ENCODE measurements around the gene PYCARD.
"Not testable (repeated sequence)": the region's sequence is repeated elsewhere in the genome, so short reads cannot be mapped to it uniquely, and the experiment has no call there.

Gene PYCARD

GRCh38 chr16:31190818-31191444, 11.6 kb downstream of the PYCARD start:
- DNase-seq (ENCODE audit: low spot score), result no peak

GRCh38 chr16:31190061-31190460, 12.5 kb downstream of the PYCARD start:
- DNase-seq (ENCODE audit: low spot score), result no peak

DNA sequence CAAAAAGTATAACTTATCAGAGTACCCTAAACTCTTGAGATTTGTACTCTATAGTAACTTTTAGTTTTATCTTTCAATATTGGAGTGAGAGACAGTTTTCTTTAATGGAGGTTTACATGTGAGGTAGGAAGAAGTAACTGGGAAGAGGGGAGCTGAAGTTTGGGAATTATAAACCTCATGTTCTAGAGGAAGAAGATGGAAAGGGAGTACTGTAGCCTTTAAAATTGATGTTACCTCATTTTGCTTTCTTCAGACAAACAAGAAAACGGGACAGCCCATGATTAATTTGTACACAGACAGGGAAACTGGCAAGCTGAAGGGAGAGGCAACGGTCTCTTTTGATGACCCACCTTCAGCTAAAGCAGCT, 13.2 kb downstream of the PYCARD start:
- DNase-seq (ENCODE audit: low spot score), result no peak

GRCh38 chr16:31188450-31189411, 13.8 kb downstream of the PYCARD start:
- no peak for DNase-seq (ENCODE audit: low spot score)

- no peak for DNase-seq (ENCODE audit: low spot score)
Observed at GRCh38 chr16:31187808-31188189, 14.8 kb downstream of the PYCARD start.

DNA sequence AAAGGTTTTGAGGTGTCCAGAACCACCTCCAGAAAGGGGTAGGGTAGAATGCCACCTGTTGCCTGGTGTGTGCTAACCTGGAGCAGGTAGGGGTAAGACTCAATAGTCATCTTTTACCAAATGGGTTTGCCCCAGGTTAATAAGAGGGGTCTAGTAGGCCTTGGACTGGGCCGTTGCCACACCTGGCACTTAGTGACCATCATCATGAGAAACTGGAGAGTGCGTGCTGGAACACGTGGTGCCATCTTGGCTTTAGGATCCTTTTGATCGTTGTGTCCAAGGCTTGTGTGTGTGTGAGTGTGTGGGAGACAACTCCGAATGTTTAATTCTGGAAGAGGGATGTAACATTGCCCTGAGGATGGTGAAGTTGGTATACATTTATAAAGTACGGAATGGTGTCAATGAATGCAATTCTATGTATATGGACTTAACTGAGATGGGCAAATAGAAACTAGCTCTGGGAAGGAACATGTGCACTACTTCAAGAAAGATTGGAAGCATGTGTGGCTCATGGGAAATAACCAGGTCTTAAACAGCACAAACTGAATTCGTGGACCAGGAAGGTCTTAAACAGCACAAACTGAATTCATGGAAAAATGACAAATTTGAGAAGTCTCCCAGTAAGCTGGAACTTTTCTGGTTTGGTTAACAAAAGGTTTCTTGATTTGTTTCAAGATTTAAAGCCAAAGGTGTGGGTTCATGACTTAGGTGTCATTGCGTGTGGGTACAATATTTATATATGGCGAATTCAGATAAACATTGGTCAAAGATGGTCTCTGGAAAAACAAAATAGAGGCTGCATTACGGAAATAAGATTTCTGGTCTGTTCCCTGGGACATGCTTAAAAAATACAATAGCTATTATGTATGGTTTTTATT, 15.4 kb downstream of the PYCARD start:
- no peak for DNase-seq (ENCODE audit: low spot score)

GRCh38 chr16:31186176-31186575, 16.4 kb downstream of the PYCARD start:
- DNase-seq (ENCODE audit: low spot score), result no peak

DNA sequence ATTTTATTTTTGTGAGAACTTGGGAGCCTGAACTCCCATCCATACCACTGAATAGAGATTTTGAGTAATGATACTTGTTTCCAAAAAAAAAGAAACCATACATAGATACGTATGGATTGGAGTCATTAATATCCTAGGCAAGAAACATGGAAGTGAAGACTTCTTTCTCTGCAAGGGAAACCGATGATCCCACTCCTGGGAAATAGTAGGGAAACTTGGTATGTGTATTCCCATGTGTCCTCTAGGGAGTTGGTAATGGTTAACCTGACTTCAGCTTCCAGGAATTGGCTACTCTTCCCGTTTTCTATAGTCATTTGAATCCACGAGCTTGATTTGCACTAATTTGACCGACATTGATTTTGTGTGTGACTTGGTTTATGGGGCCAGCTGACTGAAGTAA, 17.2 kb downstream of the PYCARD start:
- DNase-seq (ENCODE audit: low spot score), result no peak

DNA sequence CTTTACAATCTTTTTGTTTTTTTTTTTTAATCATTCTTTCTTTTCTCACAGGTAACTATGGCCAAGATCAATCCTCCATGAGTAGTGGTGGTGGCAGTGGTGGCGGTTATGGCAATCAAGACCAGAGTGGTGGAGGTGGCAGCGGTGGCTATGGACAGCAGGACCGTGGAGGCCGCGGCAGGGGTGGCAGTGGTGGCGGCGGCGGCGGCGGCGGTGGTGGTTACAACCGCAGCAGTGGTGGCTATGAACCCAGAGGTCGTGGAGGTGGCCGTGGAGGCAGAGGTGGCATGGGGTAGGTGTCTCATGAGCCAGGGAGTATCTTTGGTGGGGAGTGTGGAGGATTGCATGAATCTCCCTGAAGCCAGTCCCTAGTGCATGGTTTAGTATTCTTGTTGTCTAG, 17.7 kb downstream of the PYCARD start:
- DNase-seq (ENCODE audit: low spot score), result no peak

GRCh38 chr16:31183432-31184428, 18.8 kb downstream of the PYCARD start:
- DNase-seq (ENCODE audit: low spot score), result no peak

DNA sequence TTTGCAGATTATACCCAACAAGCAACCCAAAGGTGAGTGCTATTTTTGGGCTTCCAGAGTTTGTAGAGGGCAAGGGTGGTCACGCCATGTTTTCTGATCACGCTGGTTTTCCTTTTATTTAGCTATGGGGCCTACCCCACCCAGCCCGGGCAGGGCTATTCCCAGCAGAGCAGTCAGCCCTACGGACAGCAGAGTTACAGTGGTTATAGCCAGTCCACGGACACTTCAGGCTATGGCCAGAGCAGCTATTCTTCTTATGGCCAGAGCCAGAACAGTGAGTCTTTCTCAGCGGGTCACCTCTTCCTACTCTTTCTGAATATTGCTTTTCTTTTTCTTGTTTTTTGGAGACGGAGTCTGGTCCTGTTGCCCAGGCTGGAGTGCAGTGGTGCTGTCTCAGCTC, 20.2 kb downstream of the PYCARD start:
- no peak for DNase-seq (ENCODE audit: low spot score)

DNA sequence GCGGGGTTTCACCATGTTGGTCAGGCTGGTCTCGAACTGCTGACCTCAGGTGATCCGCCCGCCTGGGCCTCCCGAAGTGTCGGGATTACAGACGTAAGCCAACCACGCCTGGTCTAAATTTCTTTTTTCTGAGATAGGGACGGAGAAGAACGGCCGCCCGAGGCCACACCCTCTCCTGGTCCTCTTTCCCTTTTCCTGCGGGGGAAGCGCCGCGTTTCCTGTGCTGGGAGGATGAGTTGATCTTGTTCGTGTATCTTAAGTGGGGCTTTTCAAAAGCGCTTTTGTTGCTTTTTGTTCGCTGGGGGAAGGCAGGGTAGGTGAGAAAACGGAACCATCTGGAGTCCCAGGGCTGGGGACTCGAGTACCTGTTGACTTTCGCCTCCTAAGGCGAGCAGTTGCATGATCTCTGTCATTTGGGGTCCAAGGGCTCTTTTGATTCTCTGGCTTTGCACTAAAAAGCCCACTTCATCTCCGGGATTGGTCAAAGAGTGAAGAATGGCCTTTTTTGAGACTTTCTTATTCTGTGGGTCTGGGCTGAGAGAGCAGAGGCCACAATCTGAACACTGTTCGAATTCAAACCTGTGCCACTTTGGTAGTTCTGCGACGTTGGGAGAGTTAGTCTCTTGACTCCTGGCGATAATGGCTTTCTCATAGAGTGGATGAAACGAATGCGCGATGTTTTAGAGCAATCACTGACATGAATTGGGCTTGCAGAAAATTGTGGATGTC, 21.3 kb downstream of the PYCARD start:
- DNase-seq (ENCODE audit: low spot score), result no peak

GRCh38 chr16:31179747-31180459, 22.7 kb downstream of the PYCARD start, which contains the start of gene FUS:
FUS (plus strand) TSS chr16:31180139; CDS start chr16:31180215, 76 bp downstream.
- peak; percentile 89 for DNase-seq (ENCODE audit: low spot score)

- no peak for DNase-seq (ENCODE audit: low spot score)
Observed at GRCh38 chr16:31179219-31179746, 23.3 kb downstream of the PYCARD start.

GRCh38 chr16:31177136-31177535, 25.4 kb downstream of the PYCARD start:
- peak; percentile 36 for DNase-seq (ENCODE audit: low spot score)

DNA sequence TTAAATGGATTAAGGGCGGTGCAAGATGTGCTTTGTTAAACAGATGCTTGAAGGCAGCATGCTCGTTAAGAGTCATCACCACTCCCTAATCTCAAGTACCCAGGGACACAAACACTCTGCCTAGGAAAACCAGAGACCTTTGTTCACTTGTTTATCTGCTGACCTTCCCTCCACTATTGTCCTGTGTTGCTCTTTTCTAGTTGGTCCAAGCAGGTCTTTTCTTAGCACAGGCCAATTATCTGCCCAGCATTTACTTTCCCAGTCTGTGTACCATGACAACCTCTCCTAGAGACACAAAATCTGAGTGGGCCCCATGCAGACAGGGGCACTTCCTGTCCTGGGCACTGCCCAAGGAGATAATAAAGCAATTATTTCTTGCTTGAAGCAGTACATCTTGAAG, 32.5 kb downstream of the PYCARD start:
- not testable (repeated sequence) for DNase-seq (ENCODE audit: low spot score)

GRCh38 chr16:31168848-31169247, 33.7 kb downstream of the PYCARD start:
- no peak for DNase-seq (ENCODE audit: low spot score)

DNA sequence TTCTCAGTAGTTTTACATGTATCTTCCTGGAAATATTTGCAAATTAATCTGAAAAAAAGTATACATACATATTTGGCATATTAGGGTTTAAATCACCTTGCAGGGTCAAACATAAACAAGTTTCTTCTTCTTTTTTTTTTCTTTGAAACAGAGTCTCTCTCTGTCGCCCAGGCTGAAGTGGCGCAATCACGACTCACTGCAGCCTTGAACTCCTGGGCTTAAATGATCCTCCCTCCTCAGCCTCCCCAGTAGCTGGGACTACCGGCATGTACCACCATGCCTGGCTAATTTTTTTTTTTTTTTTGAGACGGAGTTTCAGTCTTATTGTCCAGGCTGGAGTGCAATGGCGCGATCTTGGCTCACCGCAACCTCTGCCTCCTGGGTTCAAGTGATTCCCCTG, 35.2 kb downstream of the PYCARD start:
- no peak for DNase-seq (ENCODE audit: low spot score)

- no peak for DNase-seq (ENCODE audit: low spot score)
Observed at GRCh38 chr16:31157136-31157535, 45.4 kb downstream of the PYCARD start.
